Activated naive CD4-positive, alpha-beta T cell treated with anti-CD3 and anti-CD28 coated beads, Interleukin-2, amount 50 U/mL, for 72 hours (primary cell): ENCODE results near the gene LCORL. TPM values are rescaled to one million over a fixed set of nuclear protein-coding genes. Genes with fewer than 3 reads are reported as not detected.
"Not testable (repeated sequence)": the region's sequence is repeated elsewhere in the genome, so short reads cannot be mapped to it uniquely, and the experiment has no call there.

Experiments used
- ATAC-seq, 2 donors: fragments of 150-1000 bp; cut with Tn5 transposase; 2 replicates each; pipeline ENCODE4 v1.10.0; 2021; ENCODE audit warnings: mild to moderate bottlenecking in 2 of 2, moderate library complexity in 2 of 2
- DNase-seq, 2 donors: peaks; one replicate each; pipeline ENCODE4 v3.0.0; 2021 to 2022; ENCODE audit warnings: low spot score in 2 of 2
- H3K27ac Mint-ChIP-seq, 2 donors: one replicate each; pipeline ENCODE4 v1.8.0; 2022; ENCODE audit warnings: mild to moderate bottlenecking in 2 of 2, mixed read lengths in 2 of 2
- H3K36me3 Mint-ChIP-seq, 2 donors: one replicate each; pipeline ENCODE4 v1.8.0; 2022; ENCODE audit warnings: mixed read lengths in 2 of 2
- H3K9me3 Mint-ChIP-seq, 2 donors: one replicate each; pipeline ENCODE4 v1.8.0; 2022; ENCODE audit warnings: mixed read lengths in 2 of 2
- total RNA-seq, 2 donors: library from RNA; stranded (reverse); gene quantifications; one replicate each; pipeline ENCODE4 v1.2.3, GENCODE V29; 2022

LCORL gene
- total RNA-seq, 2 donors from 2014 or later = 6.0 to 13.8 TPM

- no peak for ATAC-seq
- Mint-ChIP-seq H3K36me3 (peaks cover 6% of the 10 kb centered on the region in 2 donors), H3K27ac (no peak overlapping the region), H3K9me3 (peaks cover 7 to 8% of the 10 kb centered on the region in 2 donors)
- DNase-seq = no peak
These were observed 167.5 kb downstream of the LCORL start for GRCh38 chr4:17854036-17854435.

DNA sequence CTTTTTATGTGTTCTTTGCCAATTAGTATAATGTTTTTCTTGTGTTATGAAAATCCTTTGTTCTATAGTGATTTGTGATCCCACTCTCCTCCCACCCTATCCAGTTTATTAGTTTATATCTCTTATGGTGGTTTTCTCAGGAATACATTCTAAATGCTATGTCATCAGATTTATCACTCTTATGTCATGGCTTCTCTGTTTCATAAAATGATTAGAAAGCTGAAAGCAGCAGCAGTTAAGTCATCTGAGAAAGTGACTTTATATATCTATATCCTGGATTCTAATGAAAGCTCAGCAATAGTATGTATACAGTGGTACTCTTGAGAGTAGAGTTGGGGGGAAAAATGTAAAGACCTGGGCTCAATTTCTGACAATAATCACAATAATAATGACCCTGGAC lies 169.6 kb downstream of the LCORL start:
- Mint-ChIP-seq H3K36me3 (peaks cover 0 to 5% of the 10 kb centered on the region in 2 donors), H3K9me3 (no peaks in the 10 kb centered on the region), H3K27ac (no peak overlapping the region)
- ATAC-seq (no peak), DNase-seq (no peak)

DNA sequence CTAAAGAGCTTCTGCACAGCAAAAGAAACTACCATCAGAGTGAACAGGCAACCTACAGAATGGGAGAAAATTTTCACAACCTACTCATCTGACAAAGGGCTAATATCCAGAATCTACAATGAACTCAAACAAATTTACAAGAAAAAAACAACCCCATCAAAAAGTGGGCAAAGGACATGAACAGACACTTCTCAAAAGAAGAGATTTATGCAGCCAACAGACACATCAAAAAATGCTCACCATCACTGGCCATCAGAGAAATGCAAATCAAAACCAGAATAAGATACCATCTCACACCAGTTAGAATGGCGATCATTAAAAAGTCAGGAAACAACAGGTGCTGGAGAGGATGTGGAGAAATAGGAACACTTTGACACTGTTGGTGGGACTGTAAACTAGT lies 171.3 kb downstream of the LCORL start:
- not testable (repeated sequence) for H3K27ac Mint-ChIP-seq, H3K9me3 Mint-ChIP-seq, DNase-seq, ATAC-seq
- peaks cover 0 to 15% of the 10 kb centered on the region in 2 donors for H3K36me3 Mint-ChIP-seq

- no peak for ATAC-seq
- no peak for DNase-seq
- Mint-ChIP-seq H3K27ac (no peak overlapping the region), H3K36me3 (peaks cover 9 to 39% of the 10 kb centered on the region in 2 donors), H3K9me3 (no peaks in the 10 kb centered on the region)
These were observed 175.3 kb downstream of the LCORL start for GRCh38 chr4:17846266-17846665.

DNA sequence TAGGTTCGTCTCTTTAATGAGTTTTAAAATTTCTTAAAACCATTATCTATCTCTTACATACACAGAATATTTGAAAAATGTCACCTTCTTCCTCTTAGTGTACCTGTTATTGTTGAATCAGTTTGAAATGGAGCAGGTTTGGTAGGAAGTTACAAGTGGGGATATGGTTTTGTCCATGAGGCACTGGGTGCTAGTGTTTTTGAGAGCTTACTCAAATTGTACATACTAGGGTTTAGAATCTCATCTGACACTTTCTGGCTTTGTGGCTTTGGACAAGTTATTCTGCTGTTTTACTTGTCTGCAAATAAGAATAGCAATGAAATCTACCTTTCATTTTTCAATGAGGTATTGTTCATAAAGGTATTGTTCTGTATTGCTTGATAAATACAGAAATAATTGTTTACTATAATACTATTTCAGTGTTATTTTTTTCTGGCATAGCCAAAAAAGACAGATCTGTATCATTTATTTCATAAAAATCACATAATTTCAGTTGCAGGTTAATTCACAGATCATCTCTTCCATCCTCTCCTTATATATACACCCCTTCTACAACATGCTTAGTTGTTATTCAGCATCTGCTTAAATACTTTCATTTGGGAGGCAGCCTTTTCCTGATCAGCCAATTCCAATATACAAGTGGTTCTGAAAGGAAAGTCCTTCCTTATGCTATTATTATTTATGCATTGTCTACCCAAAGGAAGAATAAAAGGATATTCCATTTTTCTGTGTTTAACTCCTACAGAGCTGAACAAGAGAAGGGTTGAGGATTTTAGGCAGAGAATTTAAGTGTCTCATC lies 197.5 kb downstream of the LCORL start:
- H3K9me3 Mint-ChIP-seq = peaks cover 0 to 5% of the 10 kb centered on the region in 2 donors
- DNase-seq (no peak), ATAC-seq (no peak)
- H3K27ac Mint-ChIP-seq = no peak overlapping the region
- peaks cover 23 to 60% of the 10 kb centered on the region in 2 donors for H3K36me3 Mint-ChIP-seq

DNA sequence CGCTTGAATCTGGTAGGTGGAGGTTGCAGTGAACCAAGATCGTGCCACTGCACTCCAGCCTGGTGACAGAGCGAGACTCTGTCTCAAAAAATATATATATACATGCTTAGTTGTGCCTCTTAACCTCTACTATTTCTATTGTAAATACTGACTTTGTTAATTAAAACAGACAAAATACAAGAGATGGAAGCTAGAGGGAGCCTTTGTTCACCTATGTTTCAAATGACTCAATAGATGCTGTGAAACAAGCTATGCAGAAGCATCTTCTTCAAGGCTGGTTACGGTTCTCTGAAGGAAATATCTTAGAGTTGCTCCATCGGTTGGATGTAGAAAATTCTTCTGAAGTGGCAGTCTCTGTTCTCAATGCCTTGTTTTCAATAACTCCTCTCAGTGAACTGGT lies 204.5 kb downstream of the LCORL start:
- DNase-seq (no peak), ATAC-seq (peak; percentile 40 to 41)
- Mint-ChIP-seq H3K36me3 (peaks cover 12 to 66% of the 10 kb centered on the region in 2 donors), H3K9me3 (no peaks in the 10 kb centered on the region), H3K27ac (no peak overlapping the region)

- DNase-seq (no peak), ATAC-seq (no peak)
- Mint-ChIP-seq H3K9me3 (no peaks in the 10 kb centered on the region), H3K36me3 (peaks cover 21 to 72% of the 10 kb centered on the region in 2 donors), H3K27ac (no peak overlapping the region)
These were observed 205.4 kb downstream of the LCORL start for GRCh38 chr4:17816142-17816541.

DNA sequence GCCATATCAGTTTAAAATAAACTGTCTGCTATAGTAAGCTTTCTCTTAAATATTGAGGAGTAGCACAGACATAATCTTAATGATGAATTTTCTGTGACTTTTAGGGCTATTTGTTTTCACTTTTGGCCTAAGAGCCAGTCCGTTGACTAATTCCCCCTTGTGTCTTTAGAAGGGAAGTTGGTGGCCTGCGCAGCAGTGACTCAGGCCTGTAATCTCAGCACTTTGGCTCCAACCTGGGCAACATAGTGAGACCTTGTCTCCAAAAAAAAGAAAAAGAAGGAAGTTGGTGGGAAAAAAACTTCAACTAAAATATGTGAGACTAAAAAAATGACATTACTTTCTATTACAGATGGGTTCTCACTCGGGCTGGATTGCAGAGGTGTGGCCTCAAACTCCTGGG lies 207.4 kb downstream of the LCORL start:
- DNase-seq (no peak), ATAC-seq (no peak)
- Mint-ChIP-seq H3K27ac (no peak overlapping the region), H3K9me3 (no peaks in the 10 kb centered on the region), H3K36me3 (peaks cover 37 to 81% of the 10 kb centered on the region in 2 donors)

DNA sequence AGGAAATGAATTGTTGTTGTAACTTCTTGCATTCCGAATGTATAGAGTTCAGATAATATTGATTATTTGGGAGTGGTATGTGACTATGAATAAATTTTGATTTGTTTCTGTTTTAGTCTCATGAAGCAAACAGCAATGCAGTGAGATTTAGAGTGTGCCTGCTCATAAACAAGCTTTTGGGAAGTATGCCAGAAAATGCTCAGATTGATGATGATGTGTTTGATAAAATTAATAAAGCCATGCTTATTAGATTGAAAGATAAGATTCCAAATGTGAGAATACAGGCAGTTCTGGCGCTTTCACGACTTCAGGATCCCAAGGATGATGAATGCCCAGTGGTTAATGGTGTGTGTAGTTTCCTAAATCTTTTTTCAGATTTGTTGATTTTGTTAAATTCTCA lies 208.8 kb downstream of the LCORL start:
- DNase-seq = no peak
- Mint-ChIP-seq H3K36me3 (peaks cover 38 to 87% of the 10 kb centered on the region in 2 donors), H3K9me3 (no peaks in the 10 kb centered on the region), H3K27ac (no peak overlapping the region)
- ATAC-seq = no peak

DNA sequence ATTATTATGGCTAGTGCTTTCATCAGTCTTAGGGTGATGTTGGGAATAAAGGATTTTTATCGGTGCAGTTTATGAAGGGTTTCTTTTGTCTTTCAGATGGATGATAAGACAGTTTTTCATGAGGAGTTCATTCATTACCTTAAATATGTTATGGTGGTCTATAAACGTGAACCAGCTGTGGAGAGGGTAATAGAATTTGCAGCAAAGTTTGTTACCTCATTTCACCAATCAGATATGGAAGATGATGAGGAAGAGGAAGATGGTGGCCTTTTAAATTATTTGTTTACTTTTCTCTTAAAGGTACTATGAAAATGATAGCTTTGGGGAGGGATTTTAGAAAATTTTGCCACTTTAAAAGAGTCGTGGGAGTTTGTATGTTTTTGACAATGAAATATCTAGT lies 209.4 kb downstream of the LCORL start:
- DNase-seq (no peak), ATAC-seq (no peak)
- Mint-ChIP-seq H3K27ac (peak overlapping the region; percentile 73 to 97), H3K9me3 (no peaks in the 10 kb centered on the region), H3K36me3 (peaks cover 40 to 85% of the 10 kb centered on the region in 2 donors)

DNA sequence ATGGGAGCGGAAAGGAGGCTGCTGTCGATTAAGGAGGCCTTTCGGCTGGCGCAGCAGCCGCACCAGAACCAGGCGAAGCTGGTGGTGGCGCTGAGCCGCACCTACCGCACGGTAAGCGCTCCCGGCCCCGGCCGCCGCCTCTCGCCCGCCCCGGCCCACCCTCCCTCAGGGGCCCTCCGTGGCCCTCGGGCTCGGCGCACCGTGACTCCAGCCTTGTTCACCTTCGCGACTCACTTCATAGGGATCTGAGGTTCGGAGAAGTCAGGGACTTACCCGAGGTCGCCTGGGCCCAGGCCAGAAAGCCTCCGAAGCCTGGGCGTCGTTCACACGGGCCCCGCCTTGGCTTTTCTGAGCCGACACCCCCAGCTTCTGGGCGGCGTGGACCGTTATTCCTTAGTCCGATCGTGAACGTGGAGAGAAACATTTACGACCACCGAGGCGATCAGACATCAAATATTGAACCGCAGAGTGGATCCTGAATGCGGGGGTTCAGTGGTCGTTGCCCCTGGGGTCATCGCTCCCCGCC lies 210.4 kb downstream of the LCORL start:
- ATAC-seq (peak; percentile 27 to 45), DNase-seq (no peak)
- Mint-ChIP-seq H3K9me3 (no peaks in the 10 kb centered on the region), H3K27ac (peak overlapping the region; percentile 97 to 99), H3K36me3 (peaks cover 35 to 81% of the 10 kb centered on the region in 2 donors)

DNA sequence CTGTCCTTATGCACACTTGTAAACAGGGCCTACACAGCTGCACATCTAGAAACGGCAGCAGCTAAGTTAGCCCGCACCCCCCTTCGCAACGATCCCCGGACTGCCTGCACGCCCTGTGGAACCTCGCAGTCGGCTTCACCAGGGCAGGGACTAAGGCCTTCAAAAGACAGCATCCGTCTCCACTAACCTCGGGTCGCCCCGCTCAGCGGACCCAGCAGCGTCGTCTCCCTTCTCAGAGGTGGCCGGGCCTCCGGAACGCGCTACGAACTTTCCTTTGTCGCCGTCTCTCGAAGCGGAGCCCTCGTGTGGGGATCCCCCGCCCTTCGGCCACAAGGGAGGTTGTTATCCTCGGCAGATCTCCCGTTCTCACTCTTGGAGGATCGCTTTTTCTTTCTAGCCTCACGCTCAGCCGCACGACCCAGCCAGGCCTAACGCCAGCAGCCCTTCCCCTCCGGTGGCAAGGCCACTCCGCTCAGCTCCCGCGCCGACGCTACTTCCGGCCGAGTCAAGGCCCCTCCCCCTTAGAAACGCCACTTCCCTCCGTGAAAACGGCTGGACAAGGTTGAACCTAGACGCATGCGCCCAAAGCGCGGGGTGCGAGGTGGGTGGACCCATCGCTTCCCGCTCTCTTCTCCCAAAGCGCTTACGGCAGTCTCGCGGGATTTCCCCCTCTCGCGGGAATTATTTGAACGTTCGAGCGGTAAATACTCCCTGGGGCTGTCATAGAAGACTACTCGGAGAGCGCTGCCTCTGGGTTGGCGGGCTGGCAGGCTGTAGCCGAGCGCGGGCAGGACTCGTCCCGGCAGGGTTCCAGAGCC lies 211.1 kb downstream of the LCORL start, which contains the start of the genes DCAF16 and NCAPG:
DCAF16 (minus strand) TSS at position 498 of the 818 bp plus-strand sequence. CDS start 6,616 bp downstream, outside the sequence.
NCAPG (plus strand) TSS at position 720 of the 818 bp plus-strand sequence. CDS start 99 bp downstream, outside the sequence.
- Mint-ChIP-seq H3K9me3 (no peaks in the 10 kb centered on the region), H3K36me3 (peaks cover 35 to 83% of the 10 kb centered on the region in 2 donors), H3K27ac (peak within 1 kb of the TSS; percentile 97 to 99)
- ATAC-seq (peak; percentile 91 to 93), DNase-seq (peak; percentile 98 to 99)

DNA sequence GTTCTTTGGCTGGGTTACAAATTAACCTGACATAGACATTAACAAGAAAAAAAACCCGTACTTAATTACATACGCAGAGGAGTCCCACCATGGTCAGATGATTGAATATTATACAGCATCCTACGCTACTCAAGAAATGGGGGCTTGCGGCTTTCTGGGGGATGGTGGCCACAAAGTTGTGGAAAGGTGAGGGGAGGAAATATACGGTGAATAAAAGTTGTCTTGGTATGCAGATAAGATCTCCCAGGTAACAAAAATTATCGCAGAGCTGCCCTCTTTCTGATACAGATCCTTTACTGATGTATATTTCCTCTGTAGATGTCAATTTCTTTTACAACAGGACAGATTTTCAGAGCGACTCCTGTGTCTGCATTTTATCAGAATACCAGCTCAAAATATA lies 211.9 kb downstream of the LCORL start:
- ATAC-seq (no peak), DNase-seq (no peak)
- Mint-ChIP-seq H3K36me3 (peaks cover 36 to 80% of the 10 kb centered on the region in 2 donors), H3K9me3 (no peaks in the 10 kb centered on the region), H3K27ac (peak overlapping the region; percentile 97 to 99)

DNA sequence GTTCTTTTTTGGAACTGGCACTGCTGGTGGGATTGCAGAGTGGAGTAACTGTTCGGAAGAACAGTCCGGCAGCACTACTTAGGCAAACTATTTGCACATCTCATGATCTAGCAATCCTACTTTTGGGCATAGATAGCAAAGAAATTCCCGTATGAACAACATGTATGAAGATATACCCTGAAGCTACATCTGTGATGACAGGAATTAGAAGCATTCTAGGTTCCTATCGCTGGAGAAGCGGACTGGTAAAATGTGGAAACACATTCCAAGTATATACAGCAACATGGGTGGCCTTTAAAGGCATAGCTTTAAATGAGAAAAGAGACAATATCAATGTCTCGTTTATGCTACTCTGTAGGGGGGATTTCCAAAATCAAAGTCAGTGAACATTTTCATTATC lies 214.1 kb downstream of the LCORL start:
- Mint-ChIP-seq H3K27ac (peak overlapping the region in 1 of 2 donors; percentile 64), H3K36me3 (peaks cover 50 to 78% of the 10 kb centered on the region in 2 donors), H3K9me3 (no peaks in the 10 kb centered on the region)
- ATAC-seq (no peak), DNase-seq (no peak)

- ATAC-seq (no peak), DNase-seq (no peak)
- Mint-ChIP-seq H3K27ac (peak overlapping the region; percentile 37 to 55), H3K36me3 (peaks cover 39 to 70% of the 10 kb centered on the region in 2 donors), H3K9me3 (no peaks in the 10 kb centered on the region)
These were observed 215.9 kb downstream of the LCORL start for GRCh38 chr4:17805580-17806155.

DNA sequence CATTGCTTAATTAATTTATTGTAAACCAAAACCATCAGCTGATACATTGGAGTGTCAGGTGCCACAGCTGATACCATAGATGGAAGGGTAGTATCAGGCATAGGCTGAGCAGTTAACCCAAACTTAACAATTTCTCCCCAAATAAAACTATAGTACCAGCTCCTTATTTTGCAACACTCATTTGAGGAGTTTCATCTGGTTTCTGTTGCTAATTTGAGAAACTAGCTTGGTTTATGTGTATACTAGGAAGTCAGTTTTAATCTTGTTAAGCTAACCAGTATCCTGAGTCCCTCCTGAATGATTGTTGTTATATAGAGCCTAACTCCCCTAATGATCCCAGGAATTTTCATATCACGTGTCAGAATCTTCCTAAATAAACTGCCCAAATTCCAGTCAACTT lies 223.7 kb downstream of the LCORL start:
- H3K36me3 Mint-ChIP-seq = peaks cover 10 to 13% of the 10 kb centered on the region in 2 donors
- ATAC-seq = peak in 1 of 2 donors; percentile 63
- no peaks in the 10 kb centered on the region for H3K9me3 Mint-ChIP-seq
- H3K27ac Mint-ChIP-seq = peak overlapping the region in 1 of 2 donors; percentile 26
- DNase-seq = no peak
